GM12878 (cell line): ENCODE results near the gene COPS7A. TPM values are rescaled to one million over a fixed set of nuclear protein-coding genes. Genes with fewer than 3 reads are reported as not detected.

Experiments used
- ATAC-seq: fragments of 200-7000 bp; cut with Tn5 transposase; 3 replicates; pipeline ENCODE4 v1.9.1; 2020; ENCODE audit warnings: mild to moderate bottlenecking, moderate library complexity
- BruUV-seq: library from RNA; stranded (reverse); fragments of 400-500 nt; replicated peaks from 2 replicates; lab custom pipeline; 2021; lab: Mats Ljungman, UMichigan
- CTCF ChIA-PET: fragments of 300-600 bp; sonication (Branson Sonifier 250); formaldehyde crosslinking; extraction: SDS; loops from one replicate; lab custom pipeline; 2021; ENCODE audit warnings: inconsistent platforms; lab: Yijun Ruan, JAX
- POLR2A ChIA-PET: fragments of 350-600 bp; formaldehyde crosslinking; extraction: SDS; loops from one replicate; lab custom pipeline; 2021; ENCODE audit warnings: inconsistent platforms; lab: Charles Lee
- RAD21 ChIA-PET: fragments of 300-600 bp; sonication (Branson Sonifier 250); formaldehyde crosslinking; loops from one replicate; lab custom pipeline; 2023; ENCODE audit warnings: antibody characterized with exemption; ENCODE audit not compliant: unreplicated experiment; lab: Charles Lee
- SMC1A ChIA-PET: fragments of 300-600 bp; sonication (Branson Sonifier 250); formaldehyde crosslinking; loops from one replicate; lab custom pipeline; 2023; ENCODE audit not compliant: unreplicated experiment, uncharacterized antibody; lab: Charles Lee
- DNase-seq: peaks from one replicate; pipeline ENCODE4 v3.0.0-alpha.2; 2011; ENCODE audit warnings: low read depth, low spot score
- FAIRE-seq: peaks from 3 replicates; lab custom pipeline; 2011; peaks lifted over from hg19 to GRCh38; lab: Jason Lieb, UNC
- H2AFZ ChIP-seq: 2 replicates; pipeline ENCODE4 v1.6.0; 2011; ENCODE audit warnings: low read depth, low read length, control low read depth; ENCODE audit not compliant: control insufficient read depth
- H3K27ac ChIP-seq: 2 replicates; pipeline ENCODE4 v1.5.1; 2011; ENCODE audit warnings: control low read depth; ENCODE audit not compliant: control insufficient read depth, insufficient read depth
- H3K27me3 ChIP-seq, 2 experiments: replicated peaks in 1 of 2; 2 replicates each; pipeline versions ENCODE4 v1.6.0 to v1.6.1; 2011; ENCODE audit warnings: low read length in 1 of 2; ENCODE audit not compliant: control insufficient read depth in 2 of 2, insufficient read depth in 2 of 2
- H3K36me3 ChIP-seq, 2 experiments: 2 replicates each; pipeline ENCODE4 v1.5.1; 2011; ENCODE audit warnings: low read length in 1 of 2; ENCODE audit not compliant: control insufficient read depth in 2 of 2, insufficient read depth in 2 of 2
- H3K4me1 ChIP-seq: 2 replicates; pipeline ENCODE4 v1.6.1; 2011; ENCODE audit warnings: mild to moderate bottlenecking, low read length, moderate library complexity, mixed read lengths; ENCODE audit not compliant: control insufficient read depth, insufficient read depth
- H3K4me2 ChIP-seq: 2 replicates; pipeline ENCODE4 v1.6.0; 2011; ENCODE audit warnings: control low read depth; ENCODE audit not compliant: control insufficient read depth, insufficient read depth
- H3K4me3 ChIP-seq: fragments of 200-600 bp; sonication (generic); 2 replicates; pipeline ENCODE4 v1.5.1; 2016
- H3K79me2 ChIP-seq: 2 replicates; pipeline ENCODE4 v1.6.0; 2011; ENCODE audit warnings: low read length; ENCODE audit not compliant: control insufficient read depth, insufficient read depth
- H3K9ac ChIP-seq: 2 replicates; pipeline ENCODE4 v1.8.0; 2011; ENCODE audit warnings: low read length, control low read depth, mixed read lengths; ENCODE audit not compliant: control insufficient read depth, insufficient read depth
- H3K9me3 ChIP-seq: replicated peaks from 3 replicates; pipeline ENCODE4 v1.5.1; 2011; ENCODE audit warnings: mild to moderate bottlenecking, low read length; ENCODE audit not compliant: control insufficient read depth, insufficient read depth
- H4K20me1 ChIP-seq: 2 replicates; pipeline ENCODE4 v1.6.0; 2011; ENCODE audit not compliant: control insufficient read depth, insufficient read depth
- BACH1 ChIP-seq: fragments of 450-650 bp; IDR thresholded peaks from 2 replicates; pipeline ENCODE4 v1.6.1; 2017; ENCODE audit warnings: mild to moderate bottlenecking, borderline replicate concordance
- BCL3 ChIP-seq: IDR thresholded peaks from 2 replicates; pipeline ENCODE4 v1.6.1; 2011; ENCODE audit warnings: borderline replicate concordance, low read depth, mild to moderate bottlenecking, moderate library complexity, low read length; ENCODE audit not compliant: insufficient read depth, poor library complexity, severe bottlenecking
- BRCA1 ChIP-seq: IDR thresholded peaks from 2 replicates; pipeline ENCODE4 v1.6.1; 2011; ENCODE audit warnings: low read depth, low read length, improper control_type of control experiment
- CBX3 ChIP-seq: fragments of 200-600 bp; sonication (generic); IDR thresholded peaks from 2 replicates; pipeline ENCODE4 v1.6.1; 2016; ENCODE audit warnings: low read depth, borderline replicate concordance
- CBX5 ChIP-seq: sonication (generic); IDR thresholded peaks from 2 replicates; pipeline ENCODE4 v1.6.1; 2016; ENCODE audit warnings: low read depth, moderate library complexity, mild to moderate bottlenecking, inconsistent platforms
- EZH2 ChIP-seq: IDR thresholded peaks from 2 replicates; pipeline ENCODE4 v1.6.1; 2012; ENCODE audit warnings: low read depth, mild to moderate bottlenecking, control low read depth, inconsistent platforms, low read length, borderline replicate concordance; ENCODE audit not compliant: control insufficient read depth
- HCFC1 ChIP-seq: fragments of 150-350 bp; IDR thresholded peaks from 2 replicates; pipeline ENCODE4 v1.6.1; 2014; ENCODE audit warnings: low read length
- MXI1 ChIP-seq: fragments of 150-350 bp; IDR thresholded peaks from 2 replicates; pipeline ENCODE4 v1.6.1; 2011; ENCODE audit warnings: low read depth, mild to moderate bottlenecking, inconsistent platforms, low read length, improper control_type of control experiment
- NFYA ChIP-seq: IDR thresholded peaks from 2 replicates; pipeline ENCODE4 v1.6.1; 2011; ENCODE audit warnings: low read depth, mild to moderate bottlenecking, low read length, improper control_type of control experiment, borderline replicate concordance
- NR2C1 ChIP-seq: fragments of 450-650 bp; IDR thresholded peaks from 2 replicates; pipeline ENCODE4 v1.6.1; 2017; ENCODE audit warnings: antibody characterized with exemption, mild to moderate bottlenecking, moderate library complexity
- RAD51 ChIP-seq: fragments of 450-650 bp; IDR thresholded peaks from 2 replicates; pipeline ENCODE4 v1.6.1; 2016; ENCODE audit warnings: moderate library complexity, mild to moderate bottlenecking, inconsistent platforms
- RFX5 ChIP-seq: IDR thresholded peaks from 2 replicates; pipeline ENCODE4 v1.6.1; 2011; ENCODE audit warnings: low read depth, low read length, improper control_type of control experiment
- SPI1 ChIP-seq: IDR thresholded peaks from 2 replicates; pipeline ENCODE4 v1.6.1; 2011; ENCODE audit warnings: low read depth, mild to moderate bottlenecking, low read length, moderate library complexity, borderline replicate concordance; ENCODE audit not compliant: insufficient read depth
- STAT3 ChIP-seq: IDR thresholded peaks from 2 replicates; pipeline ENCODE4 v1.6.1; 2011; ENCODE audit warnings: low read depth, low read length, improper control_type of control experiment
- SUPT20H ChIP-seq: IDR thresholded peaks from 2 replicates; pipeline ENCODE4 v1.6.1; 2011; ENCODE audit warnings: low read depth, mild to moderate bottlenecking, low read length, moderate library complexity, borderline replicate concordance; ENCODE audit not compliant: control insufficient read depth
- TAF1 ChIP-seq: IDR thresholded peaks from 2 replicates; pipeline ENCODE4 v1.6.1; 2011; ENCODE audit warnings: mild to moderate bottlenecking, low read depth, low read length, borderline replicate concordance
- USF2 ChIP-seq: IDR thresholded peaks from 2 replicates; pipeline ENCODE4 v1.6.1; 2011; ENCODE audit warnings: low read depth, low read length, improper control_type of control experiment, borderline replicate concordance
- WGBS: methylation state at CpG from one replicate; pipeline ENCODE4 v1.1.6; 2016; ENCODE audit warnings: low lambda C conversion rate; ENCODE audit not compliant: insufficient replicate concordance, insufficient coverage; ENCODE audit errors: missing lambda C conversion rate; 5-methylcytosine and 5-hydroxymethylcytosine counted together
- in situ Hi-C: fragments of 300-500 bp; cut with MboI; formaldehyde crosslinking; loops from 9 replicates; pipeline ENCODE4 v1.14.3; 2018; ENCODE audit warnings: mixed read lengths
- intact Hi-C: fragments of 100-400 bp; cut with micrococcal nuclease; formaldehyde crosslinking; loops from one replicate; pipeline ENCODE4 v1.14.2; 2022; ENCODE audit not compliant: unreplicated experiment
- polyA plus RNA-seq, 11 experiments: library from polyadenylated mRNA; depleted of rRNA in 4 of 11; unstranded in 6 of 11; stranded (reverse) in 5 of 11; fragments of >200 nt; fragmentation: Nextera tagmentation in 4 of 11; fragmentation: Illumina TruSeq in 1 of 11; extraction: Ambion mirVana in 4 of 11; extraction: Trizol in 1 of 11; gene quantifications; 1 replicate in 1 of 11; 2 replicates in 10 of 11; pipeline versions ENCODE4 v1.2.1 to v1.2.3, GENCODE V29; 2011 to 2016; ENCODE audit warnings: inconsistent platforms in 2 of 11, missing spikeins in 2 of 11, low read depth in 1 of 11
- total RNA-seq, 4 experiments: library from RNA; depleted of rRNA in 3 of 4; stranded (reverse); fragments of >200 nt in 3 of 4; fragmentation: Illumina TruSeq in 1 of 4; extraction: Trizol in 1 of 4; gene quantifications; 2 replicates each; pipeline versions ENCODE4 v1.2.1 to v1.2.3, GENCODE V29; 2013 to 2021
- TF ChIP-seq, protein P1 (sequence below): fragments of 450-650 bp; IDR thresholded peaks from 2 replicates; pipeline ENCODE4 v1.6.1; 2017; ENCODE audit warnings: mild to moderate bottlenecking

COPS7A gene
- total and polyA plus RNA-seq, 10 of the 15 experiments (the other 5 are each of a cell fraction or from before 2014, with no cell fraction given): 25.7 to 74.0 (median 51.9) TPM

DNA sequence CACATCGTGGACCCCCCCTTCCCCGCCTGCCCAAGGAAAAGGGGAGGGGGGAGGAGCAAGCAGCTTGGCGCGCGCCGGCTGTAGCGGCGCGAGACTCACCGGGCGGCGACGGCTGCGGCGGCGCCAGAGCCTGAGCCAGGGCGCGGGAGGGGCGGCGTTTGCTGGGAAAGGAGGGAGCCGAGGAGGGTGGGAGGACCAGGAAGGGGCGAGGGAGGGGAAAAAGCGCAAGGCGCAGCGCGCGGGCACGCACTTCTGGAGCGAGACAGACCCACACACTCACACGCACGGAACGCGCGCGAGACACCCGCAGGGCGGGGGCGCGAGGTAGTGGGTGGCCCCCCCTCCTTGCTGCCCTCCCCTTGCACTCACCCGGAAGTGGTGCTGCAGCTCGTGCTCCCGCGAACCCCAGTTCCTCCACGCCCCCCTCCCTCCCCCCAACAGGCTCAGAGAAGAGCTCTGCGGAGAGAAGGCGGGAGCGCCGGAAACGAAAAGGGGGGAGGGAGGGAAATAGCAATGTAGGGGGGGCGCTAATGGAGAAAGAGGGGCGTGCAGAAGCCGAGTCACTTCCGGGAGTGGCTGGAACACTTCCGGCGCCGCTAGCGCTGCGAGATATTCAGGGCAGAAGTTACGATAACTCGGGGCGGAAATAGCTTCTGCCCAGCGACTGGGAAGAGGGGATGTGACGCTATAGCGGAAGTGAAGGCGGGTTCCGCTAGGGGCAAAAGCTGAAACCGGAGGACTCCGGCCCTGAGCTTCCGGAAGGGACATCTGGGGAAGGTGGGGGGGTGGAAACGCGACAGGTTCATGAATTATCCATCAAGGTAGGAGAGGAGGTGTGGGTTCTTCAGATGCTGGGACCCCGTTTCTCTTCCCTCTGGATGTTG is 34.6 kb upstream of the COPS7A start, which contains the start of gene ZNF384:
TSS of gene ZNF384 (minus strand) at position 377 of the 884 bp plus-strand sequence. CDS start 9,855 bp downstream, outside the sequence.
- FAIRE-seq: peak; percentile 99
- no peak for TF ChIP-seq EZH2
- no peak for TF ChIP-seq STAT3
- peak; percentile 48; the same call in 1 of the 2 replicates for TF ChIP-seq BRCA1
- no peak for TF ChIP-seq NFYA
- no peak for TF ChIP-seq USF2
- TF ChIP-seq, protein P1, sequence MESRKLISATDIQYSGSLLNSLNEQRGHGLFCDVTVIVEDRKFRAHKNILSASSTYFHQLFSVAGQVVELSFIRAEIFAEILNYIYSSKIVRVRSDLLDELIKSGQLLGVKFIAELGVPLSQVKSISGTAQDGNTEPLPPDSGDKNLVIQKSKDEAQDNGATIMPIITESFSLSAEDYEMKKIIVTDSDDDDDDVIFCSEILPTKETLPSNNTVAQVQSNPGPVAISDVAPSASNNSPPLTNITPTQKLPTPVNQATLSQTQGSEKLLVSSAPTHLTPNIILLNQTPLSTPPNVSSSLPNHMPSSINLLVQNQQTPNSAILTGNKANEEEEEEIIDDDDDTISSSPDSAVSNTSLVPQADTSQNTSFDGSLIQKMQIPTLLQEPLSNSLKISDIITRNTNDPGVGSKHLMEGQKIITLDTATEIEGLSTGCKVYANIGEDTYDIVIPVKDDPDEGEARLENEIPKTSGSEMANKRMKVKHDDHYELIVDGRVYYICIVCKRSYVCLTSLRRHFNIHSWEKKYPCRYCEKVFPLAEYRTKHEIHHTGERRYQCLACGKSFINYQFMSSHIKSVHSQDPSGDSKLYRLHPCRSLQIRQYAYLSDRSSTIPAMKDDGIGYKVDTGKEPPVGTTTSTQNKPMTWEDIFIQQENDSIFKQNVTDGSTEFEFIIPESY: no peak
- TF ChIP-seq CBX3: no peak
- TF ChIP-seq RFX5: peak; percentile 55; the same call in 1 of the 2 replicates
- peak; percentile 90 for TF ChIP-seq HCFC1
- peak; percentile 65 for TF ChIP-seq TAF1
- peak; percentile 45 for TF ChIP-seq MXI1
- TF ChIP-seq NR2C1: peak; percentile 96
- no peak for TF ChIP-seq RAD51
- peak; percentile 93 for TF ChIP-seq BACH1
- TF ChIP-seq SUPT20H: no peak
- no peak for TF ChIP-seq CBX5
- peak; percentile 49 for TF ChIP-seq BCL3
- peak; percentile 66; the same call in 1 of the 2 replicates for TF ChIP-seq SPI1

More for the DNA sequence above, 34.6 kb upstream of the COPS7A start, which contains the start of gene ZNF384:
- Histone ChIP-seq H3K9me3 (no peaks in the 10 kb centered on the region), H3K79me2 (peaks cover 56% of the 10 kb centered on the region), H3K9ac (peak within 1 kb of the TSS; percentile 98), H3K27me3 (no peaks in the 10 kb centered on the region), H3K36me3 (no peaks in the 10 kb centered on the region), H3K4me1 (peaks cover 10% of the 10 kb centered on the region; the same call in 1 of the 2 replicates), H3K4me3 (peak within 1 kb of the TSS; percentile 80), H3K4me2 (peak within 1 kb of the TSS; percentile 99), H3K27ac (peak within 1 kb of the TSS; percentile 97), H4K20me1 (no peaks in the 10 kb centered on the region), H2AFZ (peak within 1 kb of the TSS; percentile 77)
- RAD21 ChIA-PET: interaction anchor here (0.6 to 2.1 kb wide), 33 partner anchors 9 to 564 kb away, joined by 3 to 45 read pairs (median 3); partner anchors contain the start of genes COPS7A, LPAR5, MLF2 and SPSB2
- in situ Hi-C loops (no loop called here), intact Hi-C loops (loop anchor here (1.0 to 5.0 kb wide), 8 partner anchors 26 to 163 kb away; partner anchors contain the start of genes CDCA3, ING4, MLF2 and NOP2)
- DNase-seq (peak; percentile 97), ATAC-seq (peak; percentile 83)
- SMC1A ChIA-PET: interaction anchor here (0.6 to 3.7 kb wide), 19 partner anchors 15 to 223 kb away, joined by 3 to 31 read pairs (median 3); partner anchors contain the start of genes CDCA3, COPS7A, LPAR5 and MLF2
- under 1% methylated on average over 53 of the region's 72 CpGs for WGBS
- POLR2A ChIA-PET: interaction anchor here (0.6 to 2.2 kb wide), 31 partner anchors 9 to 280 kb away, joined by 3 to 53 read pairs (median 5); partner anchors contain the start of genes CDCA3, COPS7A, LPAR5 and MLF2
- CTCF ChIA-PET: interaction anchor here (0.7 to 2.5 kb wide), 17 partner anchors 9 to 265 kb away, joined by 3 to 15 read pairs (median 4); partner anchors contain the start of genes COPS7A, LPAR5, MLF2 and NOP2
- BruUV-seq: no TSS peak
